ENCODE data around the gene L3MBTL4. TPM values are rescaled to one million over a fixed set of nuclear protein-coding genes. Genes with fewer than 3 reads are reported as not detected.

Gene L3MBTL4
- total and polyA plus RNA-seq, 9 of the 15 experiments (the other 6 are each of a cell fraction or from before 2014, with no cell fraction given), result not detected

DNA sequence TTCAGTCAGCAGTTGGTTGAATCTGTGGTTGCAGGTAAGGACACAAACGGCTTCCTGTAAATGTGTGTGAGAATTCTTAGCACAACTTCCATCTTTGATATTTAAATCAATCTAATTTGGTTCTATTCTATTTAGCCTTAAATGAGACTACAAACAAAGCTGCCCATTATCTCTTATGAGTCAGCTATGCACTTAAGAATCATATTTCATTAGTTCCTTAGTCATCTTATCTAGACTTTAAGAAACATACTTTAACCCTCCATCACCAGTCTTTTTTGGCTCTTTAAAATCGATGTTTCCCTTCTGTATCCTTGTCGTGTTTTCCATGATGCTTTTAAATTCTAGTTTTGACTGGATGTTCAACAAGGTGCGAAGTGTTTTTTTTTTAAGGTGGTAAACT lies 405.0 kb downstream of the L3MBTL4 start:
- H3K27me3 ChIP-seq (ENCODE audit: control insufficient read depth in 2 of 2, insufficient read depth in 2 of 2, low read length in 2 of 2), result no peaks in the 10 kb centered on the region
- no peak for DNase-seq (ENCODE audit: extremely low read depth in 1 of 4, low spot score in 3 of 4)
- no peak overlapping the region for H3K4me3 ChIP-seq
- no peak overlapping the region for H2AFZ ChIP-seq (ENCODE audit: low read depth, low read length)
- WGBS (ENCODE audit: insufficient coverage, low coverage, missing lambda C conversion rate), result 0% methylated on average over 4 of the region's 4 CpGs
- CTCF ChIA-PET (ENCODE audit: low intra/inter-chr PET ratio), result no interaction called here
- H3K36me3 ChIP-seq (ENCODE audit: control insufficient read depth, insufficient read depth, low read length), result no peaks in the 10 kb centered on the region
- in situ Hi-C loops (cut with MboI) (no loop called here), intact Hi-C loops (cut with micrococcal nuclease) (no loop called here)
- no peak overlapping the region for H3K9ac ChIP-seq (ENCODE audit: insufficient read depth in 1 of 2, low read depth in 2 of 2, low read length in 2 of 2)
- H3K27ac ChIP-seq (ENCODE audit: extremely low read depth, low read depth, low read length), result no peak overlapping the region
- no peak for FAIRE-seq
- no peaks in the 10 kb centered on the region for H3K4me1 ChIP-seq (replicated peaks in 1 of 2; ENCODE audit: control insufficient read depth in 2 of 2, insufficient read depth in 2 of 2, low read length in 2 of 2)
- no peaks in the 10 kb centered on the region for H3K9me1 ChIP-seq (ENCODE audit: control insufficient read depth, insufficient read depth, low read length)
- H3K79me2 ChIP-seq (ENCODE audit: control insufficient read depth, insufficient read depth, low read length), result no peaks in the 10 kb centered on the region
- ATAC-seq, result no peak
- no TSS peak for BruUV-seq (replicated peaks)
- no peak overlapping the region for H3K4me2 ChIP-seq (ENCODE audit: insufficient read depth, low read length)
- no peak for TF ChIP-seq YY1 (IDR thresholded peaks at IDR 0.05; ENCODE audit: borderline replicate concordance in 1 of 3, control insufficient read depth in 1 of 3, extremely low read depth in 1 of 3, insufficient read depth in 3 of 3, insufficient read length in 1 of 3, insufficient replicate concordance in 2 of 3, low read depth in 1 of 3, low read length in 2 of 3)
- TF ChIP-seq SAP30 (IDR thresholded peaks at IDR 0.05; ENCODE audit: borderline replicate concordance, insufficient read depth, low read depth, low read length, poor library complexity, severe bottlenecking), result no peak
- no peak for TF ChIP-seq ZNF785 (CRISPR knock-in tag; IDR thresholded peaks at IDR 0.05)
- TF ChIP-seq, protein P1, sequence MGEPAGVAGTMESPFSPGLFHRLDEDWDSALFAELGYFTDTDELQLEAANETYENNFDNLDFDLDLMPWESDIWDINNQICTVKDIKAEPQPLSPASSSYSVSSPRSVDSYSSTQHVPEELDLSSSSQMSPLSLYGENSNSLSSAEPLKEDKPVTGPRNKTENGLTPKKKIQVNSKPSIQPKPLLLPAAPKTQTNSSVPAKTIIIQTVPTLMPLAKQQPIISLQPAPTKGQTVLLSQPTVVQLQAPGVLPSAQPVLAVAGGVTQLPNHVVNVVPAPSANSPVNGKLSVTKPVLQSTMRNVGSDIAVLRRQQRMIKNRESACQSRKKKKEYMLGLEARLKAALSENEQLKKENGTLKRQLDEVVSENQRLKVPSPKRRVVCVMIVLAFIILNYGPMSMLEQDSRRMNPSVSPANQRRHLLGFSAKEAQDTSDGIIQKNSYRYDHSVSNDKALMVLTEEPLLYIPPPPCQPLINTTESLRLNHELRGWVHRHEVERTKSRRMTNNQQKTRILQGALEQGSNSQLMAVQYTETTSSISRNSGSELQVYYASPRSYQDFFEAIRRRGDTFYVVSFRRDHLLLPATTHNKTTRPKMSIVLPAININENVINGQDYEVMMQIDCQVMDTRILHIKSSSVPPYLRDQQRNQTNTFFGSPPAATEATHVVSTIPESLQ (CRISPR knock-in tag; IDR thresholded peaks at IDR 0.05), result no peak
- TF ChIP-seq MED1 (CRISPR knock-in tag; IDR thresholded peaks at IDR 0.05; ENCODE audit: borderline replicate concordance), result no peak
- POLR2A ChIA-PET, result no interaction called here
- no peaks in the 10 kb centered on the region for H3K9me3 ChIP-seq (replicated peaks; ENCODE audit: control insufficient read depth, insufficient read depth, low read depth, low read length)
- no peaks in the 10 kb centered on the region for H4K20me1 ChIP-seq (replicated peaks; ENCODE audit: control insufficient read depth, insufficient read depth, low read length)

Measured in K562 (cell line).